AG04449 (cell line): Measurements from ENCODE around the gene AADACL2.

ENCODE experiments used
- CTCF ChIA-PET: fragments of 350-600 bp; formaldehyde crosslinking; extraction: SDS; loops from one replicate; lab custom pipeline; 2021; ENCODE audit warnings: antibody characterized with exemption; lab: Yijun Ruan, JAX
- POLR2A ChIA-PET: fragments of 400-600, 350-600 bp; formaldehyde crosslinking; extraction: SDS; loops from one replicate; lab custom pipeline; 2020; ENCODE audit warnings: antibody characterized with exemption, inconsistent platforms; lab: Yijun Ruan, JAX
- DNase-seq: peaks from one replicate; pipeline ENCODE4 v3.0.0-alpha.2; 2010; ENCODE audit warnings: low read depth, low spot score
- H3K4me3 ChIP-seq: 2 replicates; pipeline ENCODE4 v1.5.1; 2011; ENCODE audit warnings: low read depth, mild to moderate bottlenecking, control low read depth, low read length
- TF ChIP-seq, protein P1 (sequence below): IDR thresholded peaks from one replicate; pipeline ENCODE4 v1.5.1; 2011; ENCODE audit warnings: mild to moderate bottlenecking, moderate library complexity, low read length, control low read depth, inconsistent platforms; ENCODE audit not compliant: insufficient read depth; ENCODE audit errors: missing control alignments

AADACL2 gene

DNA sequence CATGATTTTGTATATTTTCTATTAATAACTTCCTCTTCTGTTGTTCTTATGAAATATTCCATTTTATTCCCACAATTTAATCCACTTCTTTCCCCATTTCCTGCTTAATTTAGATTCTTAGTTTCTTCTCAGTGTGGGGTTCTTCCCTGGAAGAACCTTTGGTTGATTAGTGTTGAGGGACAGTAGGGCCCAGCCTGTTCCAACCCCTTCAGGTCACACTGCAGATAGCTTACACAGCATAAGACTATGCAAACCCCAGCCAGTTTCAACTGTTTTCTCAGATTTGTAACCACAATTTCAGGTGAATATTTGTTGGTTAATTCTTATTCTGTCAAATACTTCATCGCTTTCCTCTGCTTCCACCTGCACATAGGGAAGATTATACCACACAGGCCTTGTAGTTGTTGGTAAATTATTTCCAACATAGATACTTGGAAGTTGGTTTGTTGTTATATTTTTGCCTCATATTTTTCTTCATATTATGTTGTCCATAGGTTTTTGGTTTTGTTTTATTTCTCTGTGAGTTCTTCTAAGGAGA lies 34.7 kb downstream of the AADACL2 start:
- no peak overlapping the region for H3K4me3 ChIP-seq
- ChIA-PET CTCF (no interaction called here), POLR2A (no interaction called here)
- DNase-seq, result no peak
- TF ChIP-seq, protein P1, sequence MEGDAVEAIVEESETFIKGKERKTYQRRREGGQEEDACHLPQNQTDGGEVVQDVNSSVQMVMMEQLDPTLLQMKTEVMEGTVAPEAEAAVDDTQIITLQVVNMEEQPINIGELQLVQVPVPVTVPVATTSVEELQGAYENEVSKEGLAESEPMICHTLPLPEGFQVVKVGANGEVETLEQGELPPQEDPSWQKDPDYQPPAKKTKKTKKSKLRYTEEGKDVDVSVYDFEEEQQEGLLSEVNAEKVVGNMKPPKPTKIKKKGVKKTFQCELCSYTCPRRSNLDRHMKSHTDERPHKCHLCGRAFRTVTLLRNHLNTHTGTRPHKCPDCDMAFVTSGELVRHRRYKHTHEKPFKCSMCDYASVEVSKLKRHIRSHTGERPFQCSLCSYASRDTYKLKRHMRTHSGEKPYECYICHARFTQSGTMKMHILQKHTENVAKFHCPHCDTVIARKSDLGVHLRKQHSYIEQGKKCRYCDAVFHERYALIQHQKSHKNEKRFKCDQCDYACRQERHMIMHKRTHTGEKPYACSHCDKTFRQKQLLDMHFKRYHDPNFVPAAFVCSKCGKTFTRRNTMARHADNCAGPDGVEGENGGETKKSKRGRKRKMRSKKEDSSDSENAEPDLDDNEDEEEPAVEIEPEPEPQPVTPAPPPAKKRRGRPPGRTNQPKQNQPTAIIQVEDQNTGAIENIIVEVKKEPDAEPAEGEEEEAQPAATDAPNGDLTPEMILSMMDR, result no peak

DNA sequence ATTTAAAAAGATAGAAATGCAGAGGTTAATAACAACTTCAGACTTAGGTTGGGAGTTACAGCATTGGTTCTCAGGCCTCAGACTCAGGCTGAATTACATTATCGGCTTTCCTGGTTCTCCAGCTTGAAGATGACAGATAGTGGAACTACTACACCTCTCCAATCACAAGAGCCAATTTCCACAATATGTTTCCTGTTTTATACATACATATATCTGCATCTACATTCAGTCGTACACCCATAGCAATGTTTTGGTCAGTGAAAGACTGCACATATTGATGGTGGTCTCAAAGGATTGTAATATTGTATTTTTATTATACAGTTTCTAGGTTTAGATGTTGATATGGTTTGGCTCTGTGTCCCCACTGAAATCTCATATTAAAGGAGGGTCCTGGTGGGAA lies 35.4 kb downstream of the AADACL2 start:
- ChIA-PET POLR2A (interaction anchor here (0.7 kb wide), 1 partner anchor 300 kb away, joined by 3 read pairs; no protein-coding TSS in a partner anchor), CTCF (no interaction called here)
- TF ChIP-seq, protein P1, result no peak
- DNase-seq, result no peak
- H3K4me3 ChIP-seq, result no peak overlapping the region

DNA sequence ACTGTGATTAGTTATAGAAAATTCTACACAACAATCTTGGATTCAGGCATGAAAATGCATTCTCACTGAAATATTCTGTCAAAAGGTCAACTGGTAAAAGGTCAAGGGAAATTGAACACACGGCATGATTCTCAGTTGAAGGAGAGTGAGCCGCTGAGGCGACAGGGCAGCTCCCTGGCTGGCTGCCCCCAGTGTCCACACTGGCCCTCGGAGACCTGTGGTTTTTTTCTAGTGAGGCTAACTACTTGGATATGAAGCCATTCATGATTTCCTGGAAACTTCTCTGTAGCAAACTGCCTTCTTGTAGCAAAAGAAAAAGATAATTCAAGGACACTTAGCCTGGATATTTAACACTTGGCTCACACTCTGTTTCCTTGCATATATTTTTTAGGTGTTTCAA lies 37.2 kb downstream of the AADACL2 start:
- ChIA-PET POLR2A (no interaction called here), CTCF (no interaction called here)
- no peak for DNase-seq
- TF ChIP-seq, protein P1, result no peak
- no peak overlapping the region for H3K4me3 ChIP-seq

DNA sequence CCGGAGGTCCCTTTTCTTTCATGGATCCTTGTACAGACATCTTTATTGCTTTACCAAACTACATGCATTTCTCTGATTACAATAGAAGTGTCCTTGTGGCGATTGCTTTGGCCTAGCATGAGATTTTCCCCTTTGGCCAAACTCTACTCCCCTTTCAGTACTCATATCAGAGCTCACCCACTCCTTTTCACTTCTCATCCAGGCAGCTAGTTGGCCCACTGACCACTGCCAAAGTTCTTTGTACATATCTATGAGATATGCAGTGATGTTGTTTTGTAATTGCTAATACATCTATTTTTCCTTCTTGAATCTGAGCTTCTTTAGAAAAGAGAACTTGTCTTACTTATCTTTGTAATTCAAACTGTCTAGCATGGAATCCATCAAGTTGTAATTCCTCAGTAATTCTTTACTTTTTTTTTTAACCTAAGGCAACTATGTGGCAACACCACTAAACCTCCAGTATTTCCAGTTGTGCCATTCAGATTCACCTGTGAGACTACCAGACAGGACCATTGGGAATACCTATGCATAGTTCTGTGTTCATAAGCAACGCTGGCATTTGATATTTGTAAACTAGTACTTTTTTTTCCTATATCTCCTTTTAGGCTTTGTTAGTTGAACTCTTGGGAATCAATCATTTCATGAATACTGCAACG lies 39.2 kb downstream of the AADACL2 start:
- CTCF ChIA-PET, result no interaction called here
- DNase-seq, result no peak
- TF ChIP-seq, protein P1, result no peak
- H3K4me3 ChIP-seq, result no peak overlapping the region
- POLR2A ChIA-PET, result no interaction called here

DNA sequence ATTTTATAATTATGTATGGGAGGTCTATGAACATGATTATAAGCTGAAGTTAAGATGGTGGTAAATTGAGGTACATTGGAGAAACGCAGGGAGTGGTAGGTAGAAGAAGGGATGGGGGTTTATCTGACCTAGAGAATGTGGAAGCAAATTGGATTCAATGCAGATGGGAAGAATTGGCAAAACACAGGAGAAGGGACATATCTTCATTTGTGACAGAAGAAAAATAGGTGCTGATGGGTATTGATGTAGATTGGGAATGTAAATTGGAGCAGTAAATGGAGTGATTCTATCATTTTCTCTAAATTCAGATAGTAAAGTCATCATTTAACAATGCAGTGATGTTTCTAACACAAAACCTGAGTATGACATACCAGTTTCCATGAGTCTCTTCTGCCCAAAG lies 40.5 kb downstream of the AADACL2 start:
- POLR2A ChIA-PET, result no interaction called here
- no peak for DNase-seq
- no peak overlapping the region for H3K4me3 ChIP-seq
- TF ChIP-seq, protein P1, result no peak
- CTCF ChIA-PET, result no interaction called here

DNA sequence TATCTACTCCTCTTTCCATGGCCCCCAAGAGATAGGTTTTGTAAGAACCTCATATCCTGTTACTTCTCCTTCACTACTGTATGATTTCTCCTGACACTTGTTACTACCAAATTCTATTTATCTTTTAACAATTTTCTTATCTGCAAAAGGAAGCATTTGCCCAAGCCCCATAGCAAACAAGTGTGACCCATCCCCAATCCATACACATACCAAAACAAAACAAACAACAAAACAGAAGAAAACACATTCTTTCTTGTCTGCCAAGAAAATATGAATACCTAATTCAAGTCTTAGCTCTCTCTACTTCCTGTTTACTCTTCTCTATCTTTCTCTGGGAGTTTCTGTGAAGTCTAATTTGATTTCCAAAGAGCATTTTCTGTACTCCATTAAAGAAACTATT lies 41.2 kb downstream of the AADACL2 start:
- ChIA-PET CTCF (no interaction called here), POLR2A (no interaction called here)
- H3K4me3 ChIP-seq, result no peak overlapping the region
- TF ChIP-seq, protein P1, result no peak
- no peak for DNase-seq
